Kasumi-1 (cell line): ENCODE data around the gene PSMD5.
A peak's percentile ranks its signal among the peaks of the same experiment; 100 is the strongest.

Experiments used
- DNase-seq, 2 experiments: peaks; one replicate each; lab custom pipeline; 2025; lab: John Stamatoyannopoulos, UW

The PSMD5 gene

GRCh38 chr9:120875195-120875565 lies 32.5 kb upstream of the PSMD5 start:
- DNase-seq = no peak

GRCh38 chr9:120874226-120875194 lies 31.8 kb upstream of the PSMD5 start:
- DNase-seq = no peak

GRCh38 chr9:120873512-120873911 lies 30.8 kb upstream of the PSMD5 start:
- no peak for DNase-seq

- DNase-seq = no peak
These were observed 30.2 kb upstream of the PSMD5 start for GRCh38 chr9:120872791-120873502.

- peak; percentile 44 to 50 for DNase-seq
These were observed 27.5 kb upstream of the PSMD5 start for GRCh38 chr9:120870206-120870605.

- no peak for DNase-seq
These were observed 27.0 kb upstream of the PSMD5 start for GRCh38 chr9:120869726-120870125.

- DNase-seq = no peak
These were observed 26.6 kb upstream of the PSMD5 start for GRCh38 chr9:120869360-120869687.

- peak; percentile 95 to 97 for DNase-seq
These were observed 26.1 kb upstream of the PSMD5 start for GRCh38 chr9:120868676-120869359.

- no peak for DNase-seq
These were observed 25.6 kb upstream of the PSMD5 start for GRCh38 chr9:120868339-120868675.

- no peak for DNase-seq
These were observed 25.1 kb upstream of the PSMD5 start for GRCh38 chr9:120867676-120868338.

- no peak for DNase-seq
These were observed 23.9 kb upstream of the PSMD5 start for GRCh38 chr9:120866651-120867050.

- no peak for DNase-seq
These were observed 23.1 kb upstream of the PSMD5 start for GRCh38 chr9:120865809-120866208.

GRCh38 chr9:120865176-120865575 lies 22.5 kb upstream of the PSMD5 start:
- DNase-seq = no peak

- DNase-seq = no peak
These were observed 22.0 kb upstream of the PSMD5 start for GRCh38 chr9:120864719-120865118.

- DNase-seq = no peak
These were observed 21.1 kb upstream of the PSMD5 start for GRCh38 chr9:120863833-120864232.

- no peak for DNase-seq
These were observed 19.7 kb upstream of the PSMD5 start for GRCh38 chr9:120862452-120862851.

- no peak for DNase-seq
These were observed 19.2 kb upstream of the PSMD5 start for GRCh38 chr9:120861935-120862334.

- DNase-seq = no peak
These were observed 17.4 kb upstream of the PSMD5 start for GRCh38 chr9:120860083-120860482.

- DNase-seq = no peak
These were observed 16.6 kb upstream of the PSMD5 start for GRCh38 chr9:120859361-120859760.

GRCh38 chr9:120857902-120858301 lies 15.2 kb upstream of the PSMD5 start:
- DNase-seq = no peak

- no peak for DNase-seq
These were observed 14.8 kb upstream of the PSMD5 start for GRCh38 chr9:120857481-120857880.

GRCh38 chr9:120856700-120857099 lies 14.0 kb upstream of the PSMD5 start:
- no peak for DNase-seq
